CD4-positive, alpha-beta T cell (primary cell): ENCODE data around the gene TTC27. TPM values are rescaled to one million over a fixed set of nuclear protein-coding genes. Genes with fewer than 3 reads are reported as not detected.

Experiments used
- ATAC-seq: fragments of 200-7000 bp; cut with Tn5 transposase; one replicate; pipeline ENCODE4 v1.10.0; 2022; ENCODE audit warnings: mild to moderate bottlenecking; ENCODE audit not compliant: poor library complexity
- CTCF ChIA-PET: fragments of 350-600 bp; sonication (Branson Sonifier 250); formaldehyde crosslinking; loops from one replicate; lab custom pipeline; 2021; ENCODE audit warnings: antibody characterized with exemption, inconsistent platforms; lab: Charles Lee
- POLR2A ChIA-PET: fragments of 350-600 bp; sonication (Branson Sonifier 250); formaldehyde crosslinking; loops from one replicate; lab custom pipeline; 2021; ENCODE audit warnings: antibody characterized with exemption, inconsistent platforms; lab: Charles Lee
- DNase-seq, 14 experiments: peaks; one replicate each; pipeline ENCODE4 v3.0.0-alpha.2; 2013 to 2020; ENCODE audit warnings: mixed read lengths in 2 of 14
- H3K27ac ChIP-seq, 2 donors: one replicate each; pipeline versions ENCODE4 v1.5.1 to v1.7.0; 2013; ENCODE audit warnings: low read length in 2 of 2, low read depth in 1 of 2, mild to moderate bottlenecking in 1 of 2
- H3K27me3 ChIP-seq, 2 experiments: 1 replicate in 1 of 2; 2 replicates in 1 of 2; pipeline versions ENCODE4 v1.6.1 to v1.7.0; 2013; ENCODE audit warnings: low read length in 2 of 2, control low read depth in 1 of 2, mild to moderate bottlenecking in 1 of 2, moderate library complexity in 1 of 2; ENCODE audit not compliant: insufficient read depth in 2 of 2, control insufficient read depth in 1 of 2
- H3K36me3 ChIP-seq: one replicate; pipeline ENCODE4 v1.6.1; 2013; ENCODE audit warnings: low read length, control low read depth; ENCODE audit not compliant: insufficient read depth
- H3K4me1 ChIP-seq: one replicate; pipeline ENCODE4 v1.6.1; 2013; ENCODE audit warnings: low read length, control low read depth; ENCODE audit not compliant: insufficient read depth
- H3K4me3 ChIP-seq: one replicate; pipeline ENCODE4 v1.5.1; 2013; ENCODE audit warnings: mild to moderate bottlenecking, low read length, moderate library complexity
- H3K9me3 ChIP-seq, 2 experiments: 1 replicate in 1 of 2; 2 replicates in 1 of 2; pipeline versions ENCODE4 v1.6.1 to v1.7.0; 2013; ENCODE audit warnings: low read length in 2 of 2, mild to moderate bottlenecking in 2 of 2, control low read depth in 1 of 2, moderate library complexity in 1 of 2; ENCODE audit not compliant: control insufficient read depth in 1 of 2, insufficient read depth in 1 of 2
- H3K27ac Mint-ChIP-seq: one replicate; pipeline ENCODE4 v1.8.0; 2020; ENCODE audit warnings: mixed read lengths
- H3K27me3 Mint-ChIP-seq: one replicate; pipeline ENCODE4 v1.8.0; 2021; ENCODE audit warnings: mixed read lengths
- H3K36me3 Mint-ChIP-seq: one replicate; pipeline ENCODE4 v1.8.0; 2021; ENCODE audit warnings: low read depth, mixed read lengths
- H3K4me1 Mint-ChIP-seq: one replicate; pipeline ENCODE4 v1.8.0; 2021; ENCODE audit warnings: low read depth, mixed read lengths
- H3K4me3 Mint-ChIP-seq: one replicate; pipeline ENCODE4 v1.8.0; 2020; ENCODE audit warnings: mild to moderate bottlenecking, mixed read lengths
- H3K9me3 Mint-ChIP-seq: one replicate; pipeline ENCODE4 v1.8.0; 2020; ENCODE audit warnings: mixed read lengths
- CTCF ChIP-seq: fragments of 200-600 bp; IDR thresholded peaks from one replicate; pipeline ENCODE4 v1.8.0; 2022; ENCODE audit warnings: antibody characterized with exemption, mild to moderate bottlenecking
- intact Hi-C, 2 experiments: fragments of 100-400 bp; cut with DNase I in 1 of 2; cut with micrococcal nuclease in 1 of 2; formaldehyde crosslinking; loops; one replicate each; pipeline versions ENCODE4 v1.15.1 to v1.9.0; 2023 to 2025; cut with DNase I, micrococcal nuclease
- total RNA-seq, 174 experiments: library from RNA in 2 of 174; stranded (reverse) in 2 of 174; gene quantifications; one replicate each; pipeline ENCODE4 v1.2.3 and lab custom pipeline; 2021 to 2026

Gene TTC27
- total RNA-seq, 2 experiments from 2014 or later, result 11.6 to 17.6 TPM

GRCh38 chr2:32806857-32807256 is 179.0 kb downstream of the TTC27 start:
- Mint-ChIP-seq H3K4me3 (no peak overlapping the region), H3K27ac (no peak overlapping the region), H3K36me3 (peaks cover 43% of the 10 kb centered on the region), H3K27me3 (no peaks in the 10 kb centered on the region), H3K9me3 (no peaks in the 10 kb centered on the region), H3K4me1 (no peaks in the 10 kb centered on the region)
- no peaks in the 10 kb centered on the region for H3K27me3 ChIP-seq
- no peaks in the 10 kb centered on the region for H3K9me3 ChIP-seq
- TF ChIP-seq CTCF, result no peak
- intact Hi-C loops, result no loop called here
- ChIA-PET POLR2A (no interaction called here), CTCF (no interaction called here)
- no peak for ATAC-seq
- no peak for DNase-seq
- H3K4me3 ChIP-seq, result no peak overlapping the region
- H3K36me3 ChIP-seq, result peaks cover 4% of the 10 kb centered on the region
- no peak overlapping the region for H3K27ac ChIP-seq
- no peaks in the 10 kb centered on the region for H3K4me1 ChIP-seq

DNA sequence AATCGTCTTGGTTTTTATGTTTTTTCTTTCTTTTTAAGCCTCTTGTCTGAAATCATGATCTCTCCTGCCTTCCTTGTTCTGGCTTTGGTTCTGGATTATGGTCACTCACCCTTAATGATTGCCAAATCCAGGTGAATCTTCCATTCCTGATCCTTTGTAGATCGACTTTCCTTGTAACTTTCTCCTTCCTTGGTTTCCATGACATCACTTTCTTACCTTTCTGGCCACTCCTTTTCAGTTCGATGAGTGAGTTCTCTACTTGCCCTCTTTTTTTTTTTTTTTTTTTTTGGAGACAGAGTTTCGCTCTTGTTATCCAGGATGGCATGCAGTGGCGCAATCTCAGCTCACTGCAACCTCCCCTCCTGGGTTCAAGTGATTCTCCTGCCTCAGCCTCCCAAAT is 179.8 kb downstream of the TTC27 start:
- no peaks in the 10 kb centered on the region for H3K4me1 Mint-ChIP-seq
- CTCF ChIA-PET, result no interaction called here
- no peak overlapping the region for H3K4me3 ChIP-seq
- no peak for TF ChIP-seq CTCF
- POLR2A ChIA-PET, result no interaction called here
- no peak overlapping the region for H3K27ac ChIP-seq
- intact Hi-C loops, result no loop called here
- H3K27me3 Mint-ChIP-seq, result no peaks in the 10 kb centered on the region
- DNase-seq (no peak), ATAC-seq (no peak)
- H3K4me1 ChIP-seq, result no peaks in the 10 kb centered on the region
- peaks cover 50% of the 10 kb centered on the region for H3K36me3 Mint-ChIP-seq
- H3K36me3 ChIP-seq, result peaks cover 8% of the 10 kb centered on the region
- H3K4me3 Mint-ChIP-seq, result no peak overlapping the region
- no peaks in the 10 kb centered on the region for H3K9me3 Mint-ChIP-seq
- H3K27ac Mint-ChIP-seq, result no peak overlapping the region
- no peaks in the 10 kb centered on the region for H3K27me3 ChIP-seq
- H3K9me3 ChIP-seq, result no peaks in the 10 kb centered on the region

DNA sequence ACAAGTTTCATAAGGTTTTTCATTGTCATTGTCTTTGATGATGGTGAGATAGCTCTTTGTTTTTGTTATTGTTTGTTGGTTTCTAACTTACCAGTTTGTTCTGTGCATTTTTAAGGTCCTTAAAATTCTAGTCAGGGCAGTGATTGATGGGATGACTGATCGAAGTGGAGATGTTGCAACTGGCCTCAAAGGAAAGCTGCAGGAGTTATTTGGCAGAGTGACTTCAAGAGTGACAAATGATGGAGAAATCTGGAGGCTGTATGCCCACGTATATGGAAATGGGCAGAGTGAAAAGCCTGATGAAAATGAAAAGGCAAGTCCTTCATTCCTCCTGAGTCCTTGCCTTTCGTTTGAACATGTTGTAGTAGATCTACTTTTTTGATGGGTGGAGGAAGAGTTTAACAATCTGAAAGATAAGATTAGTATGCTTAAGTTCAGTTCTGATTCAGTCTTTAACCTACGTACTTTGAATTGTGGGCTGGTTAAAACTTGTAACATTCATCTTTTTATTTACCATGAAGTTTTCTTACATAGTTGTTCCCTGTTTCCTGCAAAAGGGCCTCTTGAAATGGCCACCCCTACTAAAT is 183.2 kb downstream of the TTC27 start:
- no peak for TF ChIP-seq CTCF
- Histone ChIP-seq H3K4me3 (no peak overlapping the region), H3K36me3 (peaks cover 15% of the 10 kb centered on the region), H3K4me1 (no peaks in the 10 kb centered on the region), H3K27me3 (no peaks in the 10 kb centered on the region), H3K27ac (no peak overlapping the region), H3K9me3 (no peaks in the 10 kb centered on the region)
- CTCF ChIA-PET, result no interaction called here
- Mint-ChIP-seq H3K27me3 (no peaks in the 10 kb centered on the region), H3K36me3 (peaks cover 74% of the 10 kb centered on the region), H3K27ac (no peak overlapping the region), H3K9me3 (no peaks in the 10 kb centered on the region), H3K4me3 (no peak overlapping the region), H3K4me1 (no peaks in the 10 kb centered on the region)
- POLR2A ChIA-PET, result no interaction called here
- ATAC-seq (no peak), DNase-seq (no peak)
- intact Hi-C loops, result no loop called here
